ENCODE data around the gene TCEAL4.
"Not testable (repeated sequence)": the region's sequence is repeated elsewhere in the genome, so short reads cannot be mapped to it uniquely, and the experiment has no call there.

TCEAL4 gene

DNA sequence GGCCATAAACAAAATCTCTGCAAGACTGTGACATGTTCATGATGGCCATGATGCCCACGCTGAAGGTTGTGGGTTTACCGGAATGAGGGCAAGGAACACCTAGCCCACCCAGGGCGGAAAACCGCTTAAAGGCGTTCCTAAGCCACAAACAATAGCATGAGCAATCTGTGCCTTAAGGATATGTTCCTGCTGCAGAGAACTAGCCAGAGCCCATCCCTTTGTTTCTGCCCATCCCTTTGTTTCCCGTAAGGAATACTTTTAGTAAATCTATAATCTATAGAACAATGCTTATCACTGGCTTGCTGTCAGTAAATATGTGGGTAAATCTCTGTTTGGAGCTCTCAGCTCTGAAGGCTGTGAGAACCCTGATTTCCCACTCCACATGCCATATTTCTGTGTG is 9.9 kb downstream of the TCEAL4 start:
- DNase-seq = not testable (repeated sequence)

DNA sequence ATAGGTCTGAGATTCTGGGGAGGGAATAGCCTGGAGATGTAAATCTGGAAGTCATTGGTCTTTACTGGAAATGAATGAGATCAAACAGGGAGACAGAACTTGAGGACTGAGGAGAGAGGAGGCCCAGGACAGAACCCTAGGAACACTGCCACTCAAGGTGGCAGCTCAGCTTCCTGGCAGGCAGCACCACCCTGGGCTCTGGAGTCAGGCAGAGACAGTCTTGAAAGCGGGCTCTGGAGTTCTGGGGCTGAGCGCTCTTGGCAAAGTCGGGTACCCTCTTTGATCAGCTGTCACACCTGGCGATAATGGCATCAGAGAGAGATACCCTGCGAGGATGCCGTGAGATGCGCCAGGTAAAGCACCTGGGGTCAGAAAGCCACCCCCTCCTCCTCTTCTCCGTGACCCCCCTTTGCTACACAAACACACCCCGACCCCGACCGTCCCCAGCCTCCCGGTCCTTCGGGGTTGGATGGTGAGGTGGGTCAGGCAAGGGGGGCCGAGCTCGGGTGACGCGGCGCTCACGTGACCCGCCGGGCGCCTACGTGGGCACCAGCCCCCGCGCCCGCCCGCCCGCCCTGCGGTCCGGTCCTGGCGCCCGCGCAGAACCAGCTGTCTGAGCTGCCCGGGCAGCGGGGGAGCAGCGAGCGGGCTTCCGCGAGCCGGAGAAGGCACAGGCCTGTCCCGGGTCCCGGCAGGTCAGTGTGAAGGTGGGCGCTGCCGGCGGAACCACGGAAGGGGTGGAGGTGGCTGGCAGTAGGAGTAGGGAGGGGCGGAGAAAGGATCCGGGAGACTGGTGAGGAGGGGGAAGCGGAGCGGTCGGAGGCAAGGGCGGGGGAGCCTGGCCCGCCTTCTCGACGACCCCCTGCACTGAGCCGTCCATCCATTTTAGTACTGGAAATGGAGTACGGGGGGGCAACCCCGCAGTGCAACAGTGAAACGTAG is 22.3 kb downstream of the TCEAL4 start, which contains the start of gene TCEAL3:
Gene TCEAL3 (plus strand): TSS at position 600 of the 942 bp plus-strand sequence. CDS start 1,102 bp downstream, outside the sequence.
- DNase-seq = peak in 1 of 2 experiments; percentile 66

DNA sequence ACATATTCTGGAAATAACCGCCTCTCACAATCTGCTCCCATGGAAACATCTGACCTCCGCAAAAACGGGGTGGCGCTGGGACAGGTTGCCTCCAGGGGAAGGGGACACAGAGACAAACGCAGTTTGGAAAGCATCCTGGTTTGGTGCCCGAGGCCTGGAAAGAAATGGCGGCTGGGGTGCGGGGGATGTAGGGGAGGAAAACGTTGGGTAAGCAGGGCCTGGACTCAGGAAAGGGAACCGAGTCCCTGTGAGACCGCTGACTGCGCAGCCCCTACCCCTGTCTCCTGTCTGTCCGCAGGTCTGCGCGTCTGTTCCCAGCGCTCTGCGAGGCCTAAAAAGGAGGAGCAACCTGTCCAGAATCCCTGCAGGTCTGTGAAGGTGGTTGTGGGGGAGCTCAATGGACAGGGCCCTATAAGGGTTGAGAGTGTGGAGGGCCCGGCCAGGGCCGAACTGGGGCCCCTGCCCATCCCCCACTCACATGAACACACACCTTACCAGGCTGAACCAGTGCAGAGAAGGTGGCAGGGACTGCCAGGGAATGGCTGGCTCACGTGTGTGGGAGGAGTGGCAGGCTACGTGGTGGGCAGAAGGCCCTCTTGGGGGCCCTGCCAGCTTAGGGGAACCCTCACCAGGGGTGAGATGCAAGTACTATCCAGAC is 23.1 kb downstream of the TCEAL4 start:
- peak in 1 of 2 experiments; percentile 37 for DNase-seq

DNA sequence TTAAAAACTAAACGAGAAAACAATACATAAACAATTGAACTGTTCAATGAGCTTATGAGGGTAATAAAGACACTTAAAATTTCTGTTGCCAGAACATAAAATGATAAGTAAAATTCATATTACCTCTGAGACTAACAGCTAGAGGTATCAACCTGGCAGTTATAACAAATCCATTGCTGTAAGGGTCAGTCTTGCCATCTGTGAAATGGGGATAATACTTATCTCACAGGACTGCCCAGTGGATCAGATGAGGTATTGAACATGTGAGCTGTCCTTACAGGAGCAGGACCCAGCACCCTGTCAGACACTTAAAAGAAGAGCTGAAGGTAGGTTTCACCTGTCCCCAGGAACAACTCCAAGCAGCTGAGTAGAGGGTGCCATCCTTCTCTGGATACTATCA is 25.0 kb downstream of the TCEAL4 start:
- DNase-seq = no peak

DNA sequence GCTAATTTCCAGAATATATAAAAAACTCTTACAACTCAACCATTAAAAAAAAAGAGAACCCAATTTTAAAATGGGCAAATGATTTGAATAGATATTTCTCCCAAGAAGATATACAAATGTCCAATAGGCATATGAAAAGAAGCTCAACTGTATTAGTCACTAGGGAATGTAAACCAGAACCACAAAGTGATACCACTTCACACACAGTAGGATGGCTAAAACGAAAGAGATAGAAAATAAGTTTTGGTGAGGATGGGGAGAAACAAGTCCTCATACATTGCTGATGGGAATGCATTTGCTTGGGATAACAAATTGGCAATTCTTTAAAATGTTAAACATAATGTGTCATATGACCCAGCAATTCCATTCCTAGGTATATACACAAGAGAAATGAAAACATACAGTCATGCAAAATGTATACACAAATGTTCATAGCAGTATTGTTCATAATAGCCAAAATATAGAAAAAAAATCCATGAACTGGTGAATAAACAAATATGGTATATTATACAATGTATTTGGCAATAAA is 28.1 kb downstream of the TCEAL4 start:
- DNase-seq = no peak

DNA sequence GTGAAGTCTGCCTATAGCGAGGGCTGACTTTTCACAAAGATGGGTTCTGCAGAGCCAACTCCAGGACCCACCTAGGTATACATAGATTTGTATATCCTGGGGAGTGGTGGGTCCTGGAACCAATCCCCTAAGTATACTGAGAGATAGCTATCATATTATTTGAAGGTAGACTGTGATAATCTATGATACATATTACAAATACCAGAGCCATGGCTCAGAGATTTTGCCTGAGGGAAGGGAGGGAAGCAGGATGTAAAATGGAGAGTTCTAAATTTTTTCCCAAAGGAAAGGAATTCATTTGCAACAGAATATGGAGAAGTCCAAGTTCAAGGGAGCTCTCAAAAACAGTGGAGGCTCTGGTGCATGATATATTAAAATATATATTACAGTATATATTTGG is 29.7 kb downstream of the TCEAL4 start:
- no peak for DNase-seq

DNA sequence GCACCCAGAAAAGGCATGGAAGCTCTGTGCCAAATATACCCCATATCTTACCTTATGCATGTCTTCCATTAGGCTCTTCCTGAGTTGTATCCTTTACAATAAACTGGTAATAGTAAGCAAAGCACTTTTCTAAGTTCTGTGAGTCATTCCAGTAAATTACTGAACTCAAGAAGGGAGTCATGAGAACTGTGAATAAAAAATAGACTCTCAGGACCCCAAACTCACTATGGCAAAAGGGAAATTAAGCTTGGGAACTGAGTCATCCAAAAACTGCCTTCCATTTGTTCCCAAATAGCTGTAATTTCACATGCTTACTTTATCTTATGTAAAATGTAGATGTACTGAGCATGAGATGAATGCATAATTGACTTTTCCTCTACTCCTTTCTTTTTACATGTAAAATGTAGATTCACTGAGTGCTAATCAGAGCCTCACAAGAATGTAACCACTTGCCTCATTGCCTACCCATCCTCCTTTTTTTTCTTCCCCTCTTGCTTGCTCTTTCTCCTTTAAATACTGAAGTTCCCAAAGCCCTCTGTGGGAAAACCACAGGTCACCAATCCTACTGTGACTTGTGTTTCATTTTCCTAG is 30.6 kb downstream of the TCEAL4 start:
- DNase-seq = no peak

DNA sequence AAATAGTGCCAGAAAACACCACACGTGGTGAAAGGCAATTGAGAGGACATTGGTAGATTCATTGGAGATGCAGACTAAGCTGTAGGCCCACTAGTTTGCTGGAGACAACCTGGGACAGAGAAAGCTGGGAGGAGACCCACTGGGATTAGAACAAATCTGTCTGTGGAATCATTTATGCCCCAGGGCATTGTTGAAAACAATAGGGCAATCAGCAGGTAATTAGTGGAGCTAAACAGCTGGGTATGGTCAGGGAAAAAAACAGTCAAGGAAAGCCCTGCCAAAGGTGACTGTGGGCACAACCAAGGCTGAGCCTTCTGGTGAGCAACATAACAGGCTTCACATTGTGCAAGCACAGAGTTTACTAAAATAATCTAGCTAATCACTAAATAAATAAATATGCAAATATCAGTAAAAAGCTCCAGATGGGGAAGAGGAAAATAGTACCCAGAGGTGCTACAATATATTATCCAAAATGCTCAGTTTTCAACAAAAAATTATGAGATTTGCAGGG is 31.4 kb downstream of the TCEAL4 start:
- DNase-seq = no peak

DNA sequence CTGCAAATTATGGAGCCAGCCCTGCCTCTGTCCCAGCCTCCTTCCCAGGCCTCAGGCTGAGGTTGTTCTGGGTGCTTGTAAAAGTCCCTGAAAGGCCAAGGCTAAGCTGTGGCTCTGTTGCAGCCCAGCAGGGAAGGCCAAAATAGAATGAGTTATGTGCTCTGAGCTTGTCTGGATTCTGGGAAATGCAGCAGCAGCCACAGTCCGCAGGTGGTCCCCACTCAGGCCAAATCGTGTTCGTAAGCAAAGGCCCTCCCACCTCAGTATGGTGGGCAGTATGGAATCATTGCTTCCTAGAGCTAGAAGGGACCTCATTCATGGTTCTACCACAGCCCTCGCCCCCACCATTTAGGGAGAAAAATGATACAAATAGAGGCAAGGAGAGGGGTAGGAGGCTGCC is 38.8 kb downstream of the TCEAL4 start:
- DNase-seq = no peak

DNA sequence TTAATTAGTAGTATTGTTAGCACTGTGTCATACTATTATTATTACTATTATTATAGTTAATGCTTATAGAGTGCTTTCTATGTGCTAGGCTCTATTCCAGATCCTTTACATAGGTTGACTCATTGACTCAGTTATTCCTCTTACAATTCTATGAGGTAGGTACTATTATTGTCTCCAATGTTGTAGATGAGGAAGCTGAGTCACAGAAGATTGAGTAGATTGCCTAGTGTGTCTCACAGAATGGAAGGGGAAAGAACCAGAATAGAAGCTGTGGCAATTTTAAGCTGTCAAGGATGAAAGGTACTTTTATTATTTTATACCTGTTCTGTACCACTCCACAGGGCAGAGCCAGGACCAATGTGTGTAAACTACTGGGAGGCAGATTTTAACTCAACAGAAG is 41.5 kb downstream of the TCEAL4 start:
- DNase-seq = no peak

DNA sequence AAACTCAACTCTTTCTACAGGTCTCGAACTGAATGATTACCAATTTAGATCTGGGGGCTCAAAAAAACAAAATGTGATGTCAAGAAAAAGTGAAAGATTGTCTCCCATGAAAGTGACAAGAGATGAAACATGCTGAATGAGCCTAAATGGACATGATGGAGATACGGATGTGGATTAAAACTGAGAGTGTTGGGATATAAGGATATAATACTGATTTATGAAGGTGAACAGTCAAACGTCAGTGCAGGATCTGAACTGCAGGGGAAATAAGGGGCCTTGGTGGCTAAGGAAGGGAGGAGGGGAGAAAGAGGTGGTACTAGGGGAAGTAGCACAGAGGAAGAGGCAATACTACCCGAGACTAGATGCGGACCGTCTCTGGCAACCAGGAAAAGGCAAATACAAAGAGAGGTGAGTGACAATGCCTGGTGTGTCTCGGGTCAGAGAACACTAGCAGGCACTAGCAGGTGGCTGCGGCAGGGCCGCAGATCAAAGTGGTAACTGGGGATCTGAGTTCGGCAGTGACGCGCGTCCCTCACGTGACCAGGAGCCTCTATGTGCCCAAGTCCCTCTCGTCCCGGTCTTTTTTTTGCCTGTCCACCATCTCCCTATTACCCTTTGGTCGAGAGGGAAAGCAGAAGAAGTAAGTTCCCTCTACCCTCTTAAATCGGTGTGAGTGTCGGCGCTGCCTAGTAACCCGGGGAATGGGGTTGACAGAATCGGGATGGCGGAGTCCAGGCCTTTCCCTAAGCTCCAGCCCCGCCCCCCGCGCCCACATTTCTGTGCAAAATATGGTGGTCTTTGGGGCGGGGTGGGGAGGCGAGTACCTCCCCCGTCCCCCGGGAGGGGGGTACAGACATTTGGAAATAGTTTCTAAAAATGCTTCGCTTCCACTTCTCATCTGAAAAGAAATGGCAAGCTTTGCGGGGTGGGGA is 43.3 kb downstream of the TCEAL4 start, which contains the start of gene TCEAL1:
Gene TCEAL1 (plus strand): TSS at position 590 of the 932 bp plus-strand sequence. CDS start 942 bp downstream, outside the sequence.
- peak; percentile 56 to 69 for DNase-seq

DNA sequence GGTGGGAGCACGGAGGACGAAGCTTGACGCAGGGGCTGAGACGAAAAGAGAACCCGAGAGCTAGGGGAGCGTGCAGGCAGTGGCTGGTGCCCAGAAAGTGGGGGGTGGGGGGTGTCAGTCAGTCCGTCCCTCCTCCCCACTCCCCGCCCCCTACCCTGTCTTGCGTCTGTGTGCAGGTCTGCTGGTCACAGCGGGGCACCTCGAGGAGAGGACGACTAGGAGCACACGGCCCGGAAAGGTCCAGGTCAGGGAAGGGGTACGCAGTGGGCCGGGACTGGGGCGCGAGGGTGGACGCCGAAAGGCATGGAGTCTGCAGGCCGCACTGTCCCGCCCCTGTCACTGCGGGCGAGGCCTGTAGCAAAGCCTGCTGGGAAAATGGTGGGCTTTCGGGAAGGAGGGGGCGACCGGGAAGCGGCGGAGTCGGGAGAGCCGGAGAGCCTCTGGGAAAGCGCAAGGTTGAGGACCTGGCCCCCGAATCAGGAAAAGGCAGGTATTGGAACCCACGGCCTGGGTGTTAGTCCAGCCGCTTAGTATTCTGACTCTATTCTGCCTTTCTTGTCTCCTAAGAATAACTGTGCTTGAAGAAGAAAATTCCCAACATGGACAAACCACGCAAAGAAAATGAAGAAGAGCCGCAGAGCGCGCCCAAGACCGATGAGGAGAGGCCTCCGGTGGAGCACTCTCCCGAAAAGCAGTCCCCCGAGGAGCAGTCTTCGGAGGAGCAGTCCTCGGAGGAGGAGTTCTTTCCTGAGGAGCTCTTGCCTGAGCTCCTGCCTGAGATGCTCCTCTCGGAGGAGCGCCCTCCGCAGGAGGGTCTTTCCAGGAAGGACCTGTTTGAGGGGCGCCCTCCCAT is 44.2 kb downstream of the TCEAL4 start:
- DNase-seq = peak; percentile 35 to 80

DNA sequence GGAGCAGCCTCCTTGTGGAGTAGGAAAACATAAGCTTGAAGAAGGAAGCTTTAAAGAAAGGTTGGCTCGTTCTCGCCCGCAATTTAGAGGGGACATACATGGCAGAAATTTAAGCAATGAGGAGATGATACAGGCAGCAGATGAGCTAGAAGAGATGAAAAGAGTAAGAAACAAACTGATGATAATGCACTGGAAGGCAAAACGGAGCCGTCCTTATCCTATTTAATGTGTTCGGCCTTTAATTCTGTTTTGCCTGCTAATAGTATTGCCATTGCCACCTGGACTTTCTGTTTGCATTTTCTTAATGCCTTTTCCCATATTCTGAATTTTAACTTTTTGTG is 44.8 kb downstream of the TCEAL4 start:
- DNase-seq = no peak

DNA sequence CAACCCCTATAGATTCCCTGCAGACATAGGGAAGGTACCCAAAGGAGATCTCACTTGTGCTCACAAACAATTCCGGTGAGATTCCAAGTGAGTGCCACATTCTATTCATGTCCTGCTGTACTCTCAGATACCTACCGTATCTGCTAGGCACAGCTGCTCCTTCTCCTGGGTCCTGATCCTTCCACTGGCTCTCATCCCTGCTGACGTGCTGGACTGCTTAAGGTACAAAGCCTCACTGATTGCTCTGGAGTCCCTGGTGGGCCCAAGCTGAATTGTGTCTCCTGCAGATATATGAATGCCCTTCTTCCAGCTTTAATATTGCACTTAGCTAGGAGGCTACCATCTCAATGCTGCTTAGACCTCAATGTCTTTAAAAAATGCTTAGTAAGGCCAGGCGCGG is 45.8 kb downstream of the TCEAL4 start:
- DNase-seq = no peak

DNA sequence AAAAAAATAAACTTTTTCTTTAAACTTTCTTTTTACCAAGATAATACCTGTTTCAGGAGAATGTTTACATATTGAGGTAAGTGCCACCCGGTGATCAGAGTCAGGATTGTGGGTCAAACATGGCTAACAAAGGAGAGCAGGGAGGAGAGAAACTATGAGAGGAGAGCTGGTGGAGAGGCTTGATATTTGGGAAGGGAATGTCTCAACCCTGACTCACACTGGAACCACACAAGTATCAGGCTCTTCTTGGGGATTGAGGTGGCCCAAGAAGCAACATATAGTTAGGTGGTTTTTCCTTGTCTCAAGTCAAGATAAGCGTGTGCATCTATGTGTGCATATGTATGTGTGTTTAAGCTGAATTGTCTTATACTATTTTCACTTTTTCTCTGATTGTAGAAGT is 50.1 kb downstream of the TCEAL4 start:
- DNase-seq = no peak
